Posterior vena cava (tissue), 2 donors: ENCODE measurements around the gene USP30. TPM values are rescaled to one million over a fixed set of nuclear protein-coding genes. Genes with fewer than 3 reads are reported as not detected.
"Not testable (repeated sequence)": the region's sequence is repeated elsewhere in the genome, so short reads cannot be mapped to it uniquely, and the experiment has no call there.

Experiments
- DNase-seq: peaks from one replicate; pipeline ENCODE4 v3.0.0-alpha.2; 2020; ENCODE audit warnings: low spot score
- intact Hi-C, 2 donors: fragments of 100-400 bp; cut with DNase I; formaldehyde crosslinking; loops; one replicate each; pipeline versions ENCODE4 v1.14.1 to v1.14.2; 2022 to 2023
- long read RNA-seq, 2 donors: library from polyadenylated mRNA; unstranded; transcript quantifications; one replicate each; pipeline ENCODE4 v2.0.0, GENCODE V29; 2020 to 2021
- total RNA-seq, 2 donors: library from RNA; stranded (reverse); fragmentation: NEBNext Ultra II Directional; extraction: Animal tissue kit (Norgen Biotek cat#: 25700); gene quantifications; one replicate each; pipeline ENCODE4 v1.2.1, GENCODE V29; 2021
- donor health status: DM: yes; HTN: yes; CAD: no.
- donor health status: DM: yes; HTN: yes; CAD: no.

USP30 gene
- total RNA-seq: 1 to 10 TPM; 8.1 to 8.3 TPM
- long read RNA-seq, donor 1, partial matches to known transcripts: 1 of 5 reads
- long read RNA-seq, donor 1, other reads (novel, unspliced or antisense): 2 of 5 reads
- long read RNA-seq, donor 2, partial matches to known transcripts: 1 of 14 reads
- long read RNA-seq, donor 2, other reads (novel, unspliced or antisense): 11 of 14 reads

DNA sequence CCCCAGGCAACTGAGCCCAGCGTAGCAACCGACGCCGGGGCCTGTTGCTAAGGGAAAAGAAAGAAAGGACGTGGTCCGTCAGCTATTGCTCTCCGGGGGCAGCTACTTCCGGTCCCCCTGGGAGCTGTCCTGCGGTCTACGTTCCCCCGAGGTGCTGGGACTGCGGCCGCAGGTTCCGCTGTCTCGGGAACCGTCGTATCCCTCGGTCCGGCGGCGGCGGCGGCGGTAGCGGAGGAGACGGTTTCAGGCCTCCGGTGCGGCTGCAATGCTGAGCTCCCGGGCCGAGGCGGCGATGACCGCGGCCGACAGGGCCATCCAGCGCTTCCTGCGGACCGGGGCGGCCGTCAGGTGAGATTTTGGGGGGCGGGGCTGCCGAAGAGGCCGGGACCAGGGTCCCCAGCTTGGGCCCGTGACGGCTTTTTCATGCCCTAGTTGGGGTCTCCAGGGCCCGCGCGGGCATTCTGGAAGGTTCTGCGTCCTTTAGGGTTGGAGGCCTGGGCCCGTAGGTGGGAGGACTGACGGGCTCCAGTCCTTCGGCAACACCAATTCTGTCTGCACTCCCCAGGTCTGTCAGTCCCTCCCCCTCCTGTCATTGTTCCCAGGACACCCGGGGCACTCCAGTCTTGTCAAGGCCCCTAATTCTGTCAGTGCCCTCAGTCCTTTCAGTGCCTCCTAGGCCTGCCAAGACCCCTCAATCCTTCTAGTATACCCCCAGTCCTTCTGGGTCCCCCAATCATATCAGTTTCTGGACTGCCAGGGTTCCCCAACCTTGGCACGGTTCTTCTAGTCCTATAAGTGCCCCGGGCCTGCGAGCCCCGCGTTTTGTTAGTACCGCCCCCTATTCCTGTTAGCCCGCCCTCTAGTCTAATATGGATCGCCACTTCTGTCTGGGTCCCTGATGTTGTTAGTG is at the start of gene USP30:
Gene USP30, plus strand, starts transcription at position 163 of the 910 bp plus-strand sequence. Its CDS starts 103 bp downstream, at position 266.
- intact Hi-C loops: no loop called here
- DNase-seq: peak; percentile 95

GRCh38 chr12:109004017-109004416 is 48.4 kb upstream of the USP30 start:
- DNase-seq: no peak
- intact Hi-C loops: no loop called here

- no peak for DNase-seq
- intact Hi-C loops: no loop called here
These were observed 42.6 kb upstream of the USP30 start for GRCh38 chr12:109009766-109010165.

DNA sequence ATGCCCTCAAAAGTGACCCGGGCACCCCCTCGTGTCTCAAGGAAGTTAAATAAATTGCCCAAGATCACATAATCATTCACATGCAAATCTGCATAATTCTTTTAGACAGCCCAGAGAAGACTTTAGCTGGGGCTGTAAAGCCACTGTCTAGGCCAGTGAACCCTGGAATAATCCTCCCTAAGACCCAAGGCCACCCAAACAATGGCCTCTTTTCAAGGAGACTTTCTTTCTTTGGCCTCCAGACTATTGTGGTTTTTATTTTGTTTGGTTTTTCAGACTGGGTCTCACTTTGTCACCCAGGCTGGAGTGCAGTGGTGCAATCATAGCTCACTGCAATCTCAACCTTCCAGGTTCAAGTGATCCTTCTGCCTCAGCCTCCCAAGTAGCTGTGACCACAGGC is 42.1 kb upstream of the USP30 start:
- intact Hi-C loops: no loop called here

DNA sequence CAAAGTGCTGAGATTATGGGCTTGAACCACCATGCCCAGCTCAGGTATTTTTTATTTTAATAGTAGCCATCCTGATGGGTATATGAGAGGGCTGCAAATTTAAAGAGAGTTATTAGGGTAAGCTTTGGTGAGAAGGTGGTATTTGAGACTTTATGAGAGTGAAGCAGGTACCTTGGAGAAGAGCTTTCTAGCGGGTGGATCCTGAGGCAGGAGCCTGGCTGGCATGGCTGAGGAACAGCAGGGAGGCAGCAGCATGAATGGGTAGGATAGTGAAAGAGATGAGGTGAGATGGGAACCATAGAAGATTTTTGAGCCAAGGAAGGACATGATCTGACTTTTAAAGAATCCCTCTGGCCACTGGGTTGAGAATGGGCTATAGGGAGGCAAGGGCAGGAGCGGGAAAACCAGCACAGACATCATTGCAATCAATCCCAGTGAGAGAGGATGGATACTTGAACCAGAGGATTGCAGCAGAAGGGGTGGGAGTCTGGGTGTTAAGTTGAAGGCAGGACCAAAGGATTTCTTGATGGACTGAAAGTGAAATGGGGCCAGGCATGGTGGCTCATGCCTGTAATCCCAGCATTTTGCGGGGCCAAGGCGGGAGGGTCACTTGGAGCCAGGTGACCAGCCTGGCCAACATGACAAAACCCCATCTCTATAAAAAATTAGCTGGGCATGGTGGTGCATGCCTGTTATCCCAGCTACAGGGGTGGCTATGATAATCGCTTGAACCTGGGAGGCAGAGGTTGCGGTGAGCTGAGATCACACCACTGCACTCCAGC is 37.2 kb upstream of the USP30 start:
- intact Hi-C loops: no loop called here
- no peak for DNase-seq

More for the DNA sequence above, 42.1 kb upstream of the USP30 start:
- no peak for DNase-seq

- intact Hi-C loops: no loop called here
- DNase-seq: no peak
These were observed 36.4 kb upstream of the USP30 start for GRCh38 chr12:109016016-109016415.

DNA sequence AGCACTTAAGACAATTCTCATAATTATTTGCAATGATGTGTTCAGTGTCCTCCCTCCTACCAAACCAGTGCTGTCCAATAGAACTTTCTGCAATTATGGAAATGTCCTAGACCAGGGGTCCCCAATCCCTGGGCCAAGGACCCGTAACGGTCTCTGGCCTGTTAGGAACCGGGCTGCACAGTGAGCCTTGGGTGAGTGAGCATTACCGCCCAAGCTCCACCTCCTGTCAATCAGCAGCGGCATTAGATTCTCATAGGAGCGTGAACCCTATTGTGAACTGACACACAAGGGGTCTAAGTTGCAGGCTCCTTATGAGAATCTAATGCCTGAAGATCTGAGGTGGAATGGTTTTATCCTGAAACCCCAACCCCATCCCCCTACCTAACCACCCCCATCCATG is 35.4 kb upstream of the USP30 start:
- no peak for DNase-seq
- intact Hi-C loops: no loop called here

- DNase-seq: no peak
- intact Hi-C loops: no loop called here
These were observed 34.1 kb upstream of the USP30 start for GRCh38 chr12:109018296-109018695.

DNA sequence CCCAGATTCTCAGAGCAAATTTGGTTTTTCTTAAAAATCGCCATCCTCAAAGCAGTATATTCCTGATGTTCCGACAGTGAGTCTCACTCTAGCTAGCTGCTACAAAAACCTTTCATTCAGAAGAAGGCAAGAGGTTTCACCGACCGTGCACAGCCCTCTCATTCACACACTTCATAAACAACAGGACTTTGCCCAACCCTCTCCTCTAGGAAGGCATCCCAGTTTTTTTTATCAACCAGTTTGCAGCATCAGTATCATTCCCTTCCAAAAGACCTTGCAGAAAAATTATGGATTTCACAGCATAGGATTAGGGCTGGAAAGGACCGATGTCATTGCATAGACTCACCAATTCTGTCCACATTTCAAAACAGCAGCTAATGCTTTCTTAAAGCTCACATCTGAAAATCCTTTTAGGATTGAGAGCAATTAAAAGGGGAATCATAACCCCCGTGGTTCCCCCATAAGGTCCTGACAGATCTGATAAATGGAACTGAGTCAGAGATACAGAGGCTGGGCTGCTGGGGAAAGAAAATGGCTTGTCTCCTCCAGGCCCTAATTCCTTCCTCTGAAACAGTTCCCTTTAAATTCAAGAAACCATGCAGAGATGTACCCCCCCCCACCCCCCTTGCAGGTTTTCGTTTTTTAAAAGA is 32.1 kb upstream of the USP30 start:
- intact Hi-C loops: no loop called here
- DNase-seq: no peak

DNA sequence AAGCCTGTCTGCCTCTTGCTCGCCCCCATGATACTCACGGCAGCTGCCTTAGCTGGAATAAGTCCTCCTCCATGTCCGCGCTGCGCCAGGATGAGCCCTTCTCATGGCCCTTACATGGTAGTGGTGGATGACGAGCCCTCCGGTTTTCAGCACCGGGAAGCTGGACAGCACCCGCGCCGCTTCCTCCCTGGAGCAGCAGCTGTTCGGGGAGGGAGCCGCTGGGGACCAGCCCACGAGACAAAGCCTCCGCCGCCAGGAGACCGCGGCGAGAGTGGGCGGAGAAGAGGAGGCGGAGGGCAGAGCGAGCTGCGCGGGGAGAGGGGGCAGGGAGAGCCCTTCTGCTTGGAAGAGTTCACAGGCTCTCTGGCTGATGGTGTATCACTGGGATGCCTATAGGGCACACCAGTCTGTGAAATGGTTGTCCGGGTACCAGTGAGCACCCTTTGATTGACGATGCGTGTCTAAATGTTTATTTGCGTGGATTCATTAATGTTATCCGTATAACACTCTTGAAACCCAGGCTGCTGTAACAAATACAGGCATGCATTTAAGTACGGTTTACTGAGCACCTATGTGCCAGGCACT is 31.5 kb upstream of the USP30 start, which contains the start of gene SVOP:
Gene SVOP, minus strand, starts transcription at position 273 of the 585 bp plus-strand sequence. Its CDS starts 200 bp downstream, at position 73.
- intact Hi-C loops: no loop called here
- peak; percentile 94 for DNase-seq

DNA sequence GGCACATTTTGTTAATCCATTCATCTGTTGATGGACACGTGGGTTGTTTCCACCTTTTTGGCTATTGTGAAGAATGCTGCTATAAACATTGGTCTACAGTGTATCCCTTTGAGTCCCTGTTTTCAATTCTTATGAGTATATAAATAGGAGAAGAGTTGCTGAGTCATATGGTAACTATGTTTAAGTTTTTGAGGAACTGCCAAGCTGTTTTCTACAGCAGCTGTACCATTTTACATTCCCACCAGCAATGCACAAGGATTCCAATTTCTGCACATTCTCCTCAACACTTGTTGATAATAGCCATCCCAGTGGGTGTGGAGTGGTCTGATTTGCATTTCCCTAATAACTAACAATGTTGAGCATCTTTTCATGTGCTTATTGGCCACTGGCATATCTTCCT is 24.6 kb upstream of the USP30 start:
- DNase-seq: no peak
- intact Hi-C loops: no loop called here

DNA sequence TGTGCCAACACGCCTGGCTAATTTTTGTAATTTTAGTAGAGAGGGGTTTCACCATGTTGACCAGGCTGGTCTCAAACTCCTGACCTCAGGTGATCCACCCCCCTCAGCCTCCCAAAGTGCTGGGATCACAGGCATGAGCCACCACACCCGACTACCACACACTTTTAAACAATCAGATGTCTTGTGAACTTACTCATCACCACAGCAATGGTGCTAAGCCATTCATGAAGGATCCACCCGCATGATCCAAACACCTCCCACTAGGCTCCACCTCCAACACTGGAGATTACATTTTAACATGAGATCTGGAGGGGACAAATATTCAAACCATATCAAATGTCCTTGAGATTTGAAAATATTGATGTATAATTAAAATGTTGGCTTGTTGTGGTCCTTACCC is 23.8 kb upstream of the USP30 start:
- intact Hi-C loops, DNase-seq: not testable (repeated sequence)

GRCh38 chr12:109029411-109029810 is 23.0 kb upstream of the USP30 start:
- intact Hi-C loops: no loop called here
- DNase-seq: no peak

- DNase-seq: no peak
- intact Hi-C loops: no loop called here
These were observed 18.9 kb upstream of the USP30 start for GRCh38 chr12:109033239-109034196.

- no peak for DNase-seq
- intact Hi-C loops: no loop called here
These were observed 15.4 kb upstream of the USP30 start for GRCh38 chr12:109036975-109037374.

GRCh38 chr12:109044241-109044640 is 8.1 kb upstream of the USP30 start:
- DNase-seq: no peak
- intact Hi-C loops: no loop called here

DNA sequence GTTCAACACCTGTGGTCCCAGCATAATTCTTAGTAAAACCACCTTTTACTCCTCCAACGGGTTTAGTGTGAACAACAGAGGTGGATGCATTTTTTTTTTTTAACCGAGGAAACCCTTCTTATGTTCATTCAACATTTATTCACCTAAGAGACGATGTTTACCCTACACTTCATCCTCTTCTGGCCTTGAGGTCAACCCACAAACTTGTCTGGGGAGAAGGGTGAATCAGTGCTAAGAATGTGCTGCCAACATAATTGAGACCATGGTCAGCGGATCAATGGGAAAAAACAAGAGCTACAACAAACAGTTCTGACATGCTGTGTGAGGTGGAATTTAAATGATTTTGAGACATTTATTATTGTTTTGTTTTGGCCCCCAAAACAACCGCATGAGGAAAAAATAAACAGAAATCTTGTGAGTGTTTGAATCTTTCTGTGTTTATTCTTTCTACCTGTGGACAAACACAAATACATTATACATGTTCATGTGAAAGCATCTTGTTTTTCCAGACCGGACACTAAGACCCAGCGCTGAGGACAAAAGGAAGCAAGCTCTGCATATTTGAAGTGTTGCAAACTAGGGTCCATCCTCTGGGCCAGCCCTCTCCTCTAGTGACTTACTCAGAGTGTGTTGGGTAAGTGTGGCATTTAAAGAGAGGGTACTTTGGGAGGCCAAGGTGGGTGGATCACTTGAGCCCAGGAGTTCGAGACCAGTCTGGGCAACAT is 5.1 kb upstream of the USP30 start:
- no peak for DNase-seq
- intact Hi-C loops: no loop called here
